HG03139 (cell line): ENCODE measurements around the gene USP1.

Experiments
- ATAC-seq: cut with Tn5 transposase; IDR thresholded peaks from one replicate; pipeline ENCODE4 v1.9.1; 2021; ENCODE audit not compliant: unreplicated experiment

The USP1 gene

GRCh38 chr1:62484824-62485468 lies 48.1 kb downstream of the USP1 start:
- no peak for ATAC-seq

GRCh38 chr1:62487956-62488355 lies 51.1 kb downstream of the USP1 start:
- ATAC-seq = no peak

DNA sequence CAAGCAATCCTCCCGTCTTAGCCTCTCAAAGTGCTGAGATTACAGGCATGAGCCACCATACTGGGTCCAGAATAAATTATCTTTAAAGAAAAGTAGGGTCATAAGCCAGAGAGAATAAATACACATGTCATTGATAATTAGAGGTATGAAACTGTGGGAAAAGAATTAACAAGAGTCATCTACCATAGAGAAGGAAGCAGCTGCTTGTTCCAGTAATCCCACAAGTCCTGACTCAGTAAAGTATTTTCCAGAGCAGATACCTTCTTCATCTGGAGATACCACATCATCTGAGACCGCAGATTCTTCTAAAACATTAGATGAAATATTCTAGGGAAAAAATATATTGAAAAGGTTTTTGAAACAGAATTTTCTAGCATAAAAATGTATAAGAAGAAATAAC lies 55.7 kb downstream of the USP1 start:
- ATAC-seq = no peak

DNA sequence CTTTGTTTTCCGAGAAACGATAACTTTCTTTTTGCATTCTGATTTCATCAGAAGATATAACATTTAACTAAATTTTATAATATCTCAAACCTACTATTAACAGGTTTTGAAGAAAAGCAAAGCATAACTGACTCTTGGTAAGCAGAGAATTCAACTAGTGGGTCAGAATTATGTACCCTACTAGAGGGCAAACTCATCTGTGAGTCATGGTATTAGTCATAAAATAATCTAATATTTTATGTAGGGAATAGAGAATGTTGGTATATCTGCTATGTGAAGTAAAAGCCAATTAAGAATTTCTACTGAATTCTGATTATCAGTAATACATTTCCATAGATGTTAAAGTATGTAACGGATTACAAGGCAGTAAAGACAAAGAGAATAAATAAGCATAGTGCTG lies 56.8 kb downstream of the USP1 start:
- no peak for ATAC-seq

GRCh38 chr1:62494137-62494536 lies 57.3 kb downstream of the USP1 start:
- ATAC-seq = no peak

DNA sequence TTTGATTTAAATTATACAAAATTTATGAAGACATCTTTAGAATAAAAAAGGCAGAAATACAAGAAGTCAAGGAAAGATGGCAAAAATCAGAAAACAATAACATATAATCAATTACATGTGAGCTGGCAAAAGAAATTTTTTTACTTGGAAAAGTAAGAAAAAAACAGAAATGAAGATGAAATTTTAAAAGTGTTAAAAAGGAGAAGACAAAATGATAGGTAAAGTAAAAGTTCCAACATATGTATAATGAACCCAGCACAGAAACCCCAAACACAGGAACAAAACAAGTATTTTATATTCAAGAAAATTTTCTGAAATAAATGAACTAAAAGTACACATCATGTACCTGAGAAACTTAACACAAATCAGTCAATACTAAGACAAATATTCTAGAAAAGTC lies 63.4 kb downstream of the USP1 start:
- no peak for ATAC-seq
